HEK293T (cell line): ENCODE results near the gene EYS.
"Not testable (repeated sequence)": the region's sequence is repeated elsewhere in the genome, so short reads cannot be mapped to it uniquely, and the experiment has no call there.

Source experiments
- ARNT ChIP-seq: fragments of 450-650 bp; IDR thresholded peaks from 2 replicates; pipeline ENCODE4 v1.6.1; 2017; ENCODE audit warnings: mild to moderate bottlenecking
- BHLHE40 ChIP-seq: fragments of 450-650 bp; IDR thresholded peaks from 2 replicates; pipeline ENCODE4 v1.6.1; 2016; ENCODE audit warnings: mild to moderate bottlenecking, moderate library complexity, borderline replicate concordance
- FOXK2 ChIP-seq: fragments of 450-650 bp; IDR thresholded peaks from 2 replicates; pipeline ENCODE4 v1.6.1; 2016; ENCODE audit warnings: mild to moderate bottlenecking
- LEF1 ChIP-seq: fragments of 450-650 bp; IDR thresholded peaks from 2 replicates; pipeline ENCODE4 v1.6.1; 2017; ENCODE audit warnings: mild to moderate bottlenecking, borderline replicate concordance

DNA sequence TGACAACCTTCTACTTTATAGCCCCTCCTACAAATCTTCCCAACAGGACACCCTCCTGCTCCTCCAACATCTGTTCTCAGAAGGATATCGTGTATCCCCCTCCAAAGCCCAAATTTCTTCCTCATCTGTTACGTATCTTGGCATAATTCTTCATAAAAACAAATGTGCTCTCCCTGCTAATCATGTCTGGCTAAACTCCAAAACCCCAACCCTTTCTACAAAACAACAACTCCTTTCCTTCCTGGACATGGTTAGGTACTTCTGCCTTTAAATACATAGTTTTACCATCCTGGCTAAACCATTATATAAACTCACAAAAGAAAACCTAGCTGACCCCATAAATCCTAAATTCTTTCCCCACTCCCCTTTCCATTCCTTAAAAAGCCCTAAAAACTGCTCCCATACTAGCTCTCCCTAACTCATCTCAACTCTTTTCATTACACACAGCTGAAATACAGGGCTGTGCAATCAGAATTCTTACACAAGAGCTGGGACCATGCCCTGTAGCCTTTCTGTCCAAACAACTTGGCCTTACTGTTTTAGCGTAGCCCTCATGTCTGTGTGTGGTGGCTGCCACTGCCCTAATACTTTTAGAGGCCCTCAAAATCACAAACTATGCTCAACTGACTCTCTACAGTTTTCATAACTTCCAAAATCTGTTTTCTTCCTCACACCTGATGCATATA is 1753.5 kb downstream of the EYS start:
- TF ChIP-seq ARNT, LEF1, FOXK2, BHLHE40: not testable (repeated sequence)
